WI38 (cell line): ENCODE measurements around the gene NRTN.
"Not testable (repeated sequence)": the region's sequence is repeated elsewhere in the genome, so short reads cannot be mapped to it uniquely, and the experiment has no call there.

Experiments
- H3K4me3 ChIP-seq: 2 replicates; pipeline ENCODE4 v1.5.1; 2011; ENCODE audit warnings: low read depth, mild to moderate bottlenecking, control low read depth, low read length
- CTCF ChIP-seq: IDR thresholded peaks from 2 replicates; pipeline ENCODE4 v1.5.1; 2012; ENCODE audit warnings: low read depth, mild to moderate bottlenecking, control low read depth, low read length

The NRTN gene

GRCh38 chr19:5774921-5775320 is 29.9 kb upstream of the NRTN start:
- TF ChIP-seq CTCF = no peak
- no peak overlapping the region for H3K4me3 ChIP-seq

GRCh38 chr19:5775668-5776309 is 29.1 kb upstream of the NRTN start:
- no peak for TF ChIP-seq CTCF
- H3K4me3 ChIP-seq = no peak overlapping the region

GRCh38 chr19:5778402-5778801 is 26.5 kb upstream of the NRTN start:
- TF ChIP-seq CTCF = no peak
- H3K4me3 ChIP-seq = no peak overlapping the region

GRCh38 chr19:5780916-5781315 is 24.0 kb upstream of the NRTN start:
- not testable (repeated sequence) for H3K4me3 ChIP-seq

GRCh38 chr19:5782322-5782721 is 22.5 kb upstream of the NRTN start:
- TF ChIP-seq CTCF = no peak
- no peak overlapping the region for H3K4me3 ChIP-seq

GRCh38 chr19:5782945-5783919 is 21.6 kb upstream of the NRTN start:
- H3K4me3 ChIP-seq = no peak overlapping the region
- TF ChIP-seq CTCF = no peak

- no peak within 1 kb of the TSS for H3K4me3 ChIP-seq
- no peak for TF ChIP-seq CTCF
Measured at GRCh38 chr19:5784581-5785147, 20.2 kb upstream of the NRTN start, which contains the start of gene PRR22. Gene PRR22 (minus strand): TSS chr19:5784746. CDS start chr19:5784660, 86 bp downstream.
